ENCODE data around the gene ACTR1A.

- no peak for TF ChIP-seq EZH2 (IDR thresholded peaks at IDR 0.05; ENCODE audit: borderline replicate concordance, low read length)
- peak; percentile 56 for TF ChIP-seq CTCF (IDR thresholded peaks at IDR 0.05; ENCODE audit: low read length)
Measured at GRCh38 chr10:102503264-102504178, 1.0 kb upstream of the ACTR1A start, which contains the start of gene SUFU.

All from OCI-LY1 (cell line).